Neural progenitor cell (in vitro differentiated cells): Measurements from ENCODE around the gene RELB.

ENCODE experiments used
- CTCF ChIP-seq: fragments of 200-600 bp; sonication (generic); IDR thresholded peaks from 2 replicates; pipeline ENCODE4 v1.5.1; 2017; ENCODE audit warnings: antibody characterized with exemption, mild to moderate bottlenecking
- EZH2phosphoT487 ChIP-seq: fragments of 200-600 bp; sonication (generic); IDR thresholded peaks from 2 replicates; pipeline ENCODE4 v1.6.1; 2017; ENCODE audit warnings: antibody characterized with exemption

GRCh38 chr19:44990966-44991365 is 10.3 kb upstream of the RELB start:
- TF ChIP-seq CTCF (no peak), EZH2phosphoT487 (no peak)
